Activated T-helper 1 cell treated with anti-CD3 and anti-CD28 coated beads, Interleukin-2, amount 50 U/mL, for 16 hours (primary cell): ENCODE measurements around the gene VDAC2.

ENCODE experiments used
- DNase-seq, 2 donors: peaks; one replicate each; pipeline ENCODE4 v3.0.0-alpha.2; 2020; ENCODE audit warnings: low read depth in 1 of 2, low spot score in 1 of 2

The VDAC2 gene

GRCh38 chr10:75247797-75248196 is 37.2 kb downstream of the VDAC2 start:
- no peak for DNase-seq

DNA sequence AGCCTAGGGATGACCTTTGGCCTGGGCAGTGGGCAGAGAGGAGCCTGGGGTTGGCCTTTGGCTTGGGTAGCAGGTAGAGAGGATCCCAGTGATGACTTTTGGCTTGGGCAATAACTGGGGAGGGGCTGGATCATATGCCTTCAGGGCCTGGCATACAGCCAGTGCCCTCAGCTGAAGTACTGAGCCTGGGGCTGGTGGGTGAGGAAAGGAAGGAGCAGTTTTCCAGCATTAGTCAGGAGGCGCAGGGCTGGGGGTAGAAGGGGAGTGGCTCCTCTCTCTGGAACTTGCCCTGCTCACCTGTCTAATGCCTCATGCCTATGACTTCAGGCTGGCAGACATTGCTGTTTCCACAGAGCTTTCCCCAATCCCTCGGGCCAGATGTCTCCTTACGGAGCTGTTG is 40.3 kb downstream of the VDAC2 start:
- DNase-seq, result no peak

- DNase-seq, result no peak
These were observed 43.0 kb downstream of the VDAC2 start for GRCh38 chr10:75253281-75254220.

- no peak for DNase-seq
These were observed 44.1 kb downstream of the VDAC2 start for GRCh38 chr10:75254739-75255138.

- DNase-seq, result no peak
These were observed 50.4 kb downstream of the VDAC2 start for GRCh38 chr10:75260990-75261389.

DNA sequence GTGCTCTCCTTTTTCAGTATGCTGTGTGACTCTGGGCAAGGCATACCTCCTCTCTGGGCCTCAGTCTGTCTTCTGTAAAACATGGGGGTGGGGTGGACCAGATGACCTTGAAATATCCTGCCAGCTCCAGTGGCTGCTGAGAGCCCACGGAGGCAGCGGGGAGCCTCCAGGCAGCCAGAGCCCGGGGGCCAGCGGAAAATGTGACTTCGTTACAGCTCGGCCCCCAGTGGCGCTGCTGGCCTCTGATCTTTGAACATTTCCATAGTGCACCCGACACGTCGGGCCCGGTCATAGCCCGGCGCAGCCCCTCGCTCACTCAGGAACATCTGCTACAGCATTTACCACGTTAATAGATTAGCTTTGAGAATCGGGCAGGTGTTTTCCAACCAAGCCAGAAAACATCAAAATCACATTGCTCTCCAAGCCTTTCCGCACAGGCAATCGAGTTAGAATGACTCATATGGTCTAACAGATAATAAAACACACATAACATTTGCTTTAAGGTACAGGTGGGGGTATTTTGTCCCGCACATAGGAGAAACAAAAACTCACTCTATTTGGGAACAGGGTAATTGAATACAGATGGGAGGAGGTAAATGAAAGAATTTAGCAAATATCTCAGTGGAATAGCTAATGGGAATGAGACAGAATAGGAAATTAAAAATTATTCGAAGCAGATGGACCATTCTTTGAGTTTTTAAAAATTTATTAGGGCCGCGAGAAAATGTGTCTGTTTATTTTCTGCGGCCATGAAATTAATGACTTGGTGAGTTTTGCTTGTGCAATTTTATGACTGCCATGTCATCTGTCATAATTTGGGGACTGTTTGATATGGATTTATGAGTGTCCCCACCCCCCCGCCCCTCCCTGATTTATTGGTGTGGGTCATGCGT is 51.5 kb downstream of the VDAC2 start:
- DNase-seq, result no peak

DNA sequence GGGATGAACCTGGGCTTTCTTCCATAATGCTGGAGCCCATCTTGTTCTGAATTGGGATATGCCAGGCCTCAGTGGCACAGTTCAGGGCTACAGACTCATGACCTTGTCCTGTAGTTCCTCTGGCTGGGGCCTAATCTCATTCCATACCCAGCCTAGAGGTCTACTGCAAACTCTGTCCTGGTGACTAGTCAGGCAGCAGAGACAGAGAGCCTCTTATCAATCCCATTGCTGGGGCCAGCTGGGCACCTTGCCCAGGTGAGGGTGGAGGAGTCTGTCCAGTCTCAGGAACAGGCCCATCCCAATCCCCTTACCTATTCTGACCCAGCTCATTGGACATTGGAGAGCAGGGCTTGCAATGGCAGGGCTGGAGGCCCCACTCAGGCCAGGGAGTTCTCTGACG is 53.2 kb downstream of the VDAC2 start:
- DNase-seq, result no peak

GRCh38 chr10:75265856-75266255 is 55.3 kb downstream of the VDAC2 start:
- no peak for DNase-seq

- no peak for DNase-seq
These were observed 56.3 kb downstream of the VDAC2 start for GRCh38 chr10:75266945-75267344.

- DNase-seq, result no peak
These were observed 59.0 kb downstream of the VDAC2 start for GRCh38 chr10:75269605-75270004.

GRCh38 chr10:75272094-75272493 is 61.5 kb downstream of the VDAC2 start:
- no peak for DNase-seq

GRCh38 chr10:75272896-75273295 is 62.3 kb downstream of the VDAC2 start:
- no peak for DNase-seq

DNA sequence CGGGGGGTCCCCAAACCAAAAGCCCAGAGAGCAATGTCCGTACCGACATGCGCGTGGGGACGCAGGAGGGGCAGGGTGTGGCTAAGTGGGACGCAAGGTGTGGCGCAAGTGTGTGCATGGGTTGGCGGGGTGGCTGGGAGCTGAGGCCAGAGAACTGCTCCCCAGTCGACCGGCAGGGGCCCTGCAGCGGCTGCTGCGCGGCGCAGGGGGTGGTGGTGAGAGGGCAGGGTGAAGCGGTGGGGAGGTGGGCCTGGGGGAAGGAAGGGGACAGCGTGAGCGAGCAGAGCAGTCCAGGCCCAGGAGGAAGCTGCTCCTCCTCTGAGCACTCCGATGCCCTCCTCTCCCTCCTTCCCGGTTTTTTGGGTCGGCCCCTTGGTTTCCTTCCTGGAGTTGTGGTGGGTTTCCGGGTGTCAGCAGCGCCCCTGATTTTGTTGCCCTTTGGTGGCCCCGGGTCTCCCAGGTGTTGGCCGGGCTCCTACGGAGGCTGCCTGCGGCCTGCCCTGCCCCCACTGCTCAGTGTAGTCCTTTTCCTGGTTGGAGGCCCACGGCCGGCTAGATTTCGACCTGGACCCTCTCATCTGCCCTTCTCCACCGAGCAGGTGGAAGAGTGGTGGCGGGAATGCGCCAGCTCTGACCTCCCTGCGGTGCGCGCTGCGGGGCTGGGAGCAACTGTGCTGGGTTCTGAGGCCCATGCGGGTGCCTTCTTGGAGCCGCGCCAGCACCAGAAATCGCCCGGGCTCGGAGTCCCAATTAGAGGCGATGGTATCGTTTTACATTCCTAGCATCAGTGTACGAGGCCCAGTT is 65.7 kb downstream of the VDAC2 start:
- no peak for DNase-seq

DNA sequence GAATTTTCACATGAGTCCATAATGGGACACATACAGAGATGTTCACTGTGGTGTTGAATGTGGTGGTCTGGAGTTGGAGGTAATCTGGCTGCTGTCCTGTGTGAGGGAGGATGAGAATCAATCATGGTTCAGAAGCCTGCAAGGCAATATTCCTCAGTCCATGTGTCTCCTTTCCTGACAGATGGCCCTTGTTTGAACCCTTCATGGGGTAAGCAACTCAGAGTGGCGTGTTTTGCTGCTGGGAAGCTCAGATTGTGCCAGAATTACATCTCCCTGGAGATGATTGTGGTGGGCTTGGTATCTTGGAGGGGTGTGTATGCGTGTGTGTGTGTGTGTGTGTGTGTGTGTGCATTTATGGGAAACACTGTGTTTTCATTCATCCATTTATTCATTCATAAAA is 69.6 kb downstream of the VDAC2 start:
- no peak for DNase-seq
